HepG2 (cell line): ENCODE measurements around the gene AKAP8L. TPM values are rescaled to one million over a fixed set of nuclear protein-coding genes. Genes with fewer than 3 reads are reported as not detected.

Experiments
- CBX1 ChIP-seq: IDR thresholded peaks from one replicate; pipeline ENCODE4 v1.6.1; 2016; ENCODE audit warnings: antibody characterized with exemption, low read depth
- CHD2 ChIP-seq: IDR thresholded peaks from 2 replicates; pipeline ENCODE4 v1.6.1; 2011; ENCODE audit warnings: low read depth, low read length, improper control_type of control experiment
- GFI1 ChIP-seq: sonication (generic); formaldehyde crosslinking; IDR thresholded peaks from 2 replicates; pipeline ENCODE4 v1.5.0; 2020; ENCODE audit warnings: missing genetic modification reagents, mild to moderate bottlenecking, borderline replicate concordance
- NFE2L1 ChIP-seq: sonication (generic); formaldehyde crosslinking; IDR thresholded peaks from 2 replicates; pipeline ENCODE4 v1.4.0; 2020; ENCODE audit warnings: missing genetic modification reagents, mild to moderate bottlenecking, borderline replicate concordance
- NR3C1 ChIP-seq: sonication (generic); formaldehyde crosslinking; IDR thresholded peaks from 2 replicates; pipeline ENCODE4 v1.4.0; 2020; ENCODE audit warnings: missing genetic modification reagents
- ONECUT2 ChIP-seq: sonication (generic); formaldehyde crosslinking; IDR thresholded peaks from 2 replicates; pipeline ENCODE4 v1.4.0; 2020; ENCODE audit warnings: missing genetic modification reagents
- RBM39 ChIP-seq: fragments of 200-400 bp; formaldehyde crosslinking; IDR thresholded peaks from one replicate; pipeline ENCODE4 v1.6.1; 2018; ENCODE audit warnings: antibody characterized with exemption, mild to moderate bottlenecking, low read depth, low read length; ENCODE audit not compliant: poor library complexity, severe bottlenecking
- ZBTB38 ChIP-seq: sonication (generic); formaldehyde crosslinking; IDR thresholded peaks from 2 replicates; pipeline ENCODE4 v1.5.1; 2020; ENCODE audit warnings: mild to moderate bottlenecking, missing genetic modification reagents
- ZNF282 ChIP-seq: fragments of 450-650 bp; IDR thresholded peaks from 2 replicates; pipeline ENCODE4 v1.6.1; 2018; ENCODE audit not compliant: partially characterized antibody
- ZNF383 ChIP-seq: sonication (generic); formaldehyde crosslinking; IDR thresholded peaks from 2 replicates; pipeline ENCODE4 v1.4.0; 2020; ENCODE audit warnings: missing genetic modification reagents, mild to moderate bottlenecking, borderline replicate concordance
- ZNF7 ChIP-seq: IDR thresholded peaks from 2 replicates; pipeline ENCODE4 v1.6.1; 2016; ENCODE audit warnings: missing biosample characterization, missing genetic modification reagents
- ZNF749 ChIP-seq: sonication (generic); formaldehyde crosslinking; IDR thresholded peaks from 2 replicates; pipeline ENCODE4 v1.8.0; 2022; ENCODE audit warnings: mild to moderate bottlenecking, missing genetic modification reagents, moderate library complexity, borderline replicate concordance
- ZNF781 ChIP-seq: sonication (generic); formaldehyde crosslinking; IDR thresholded peaks from 2 replicates; pipeline ENCODE4 v1.5.1; 2020; ENCODE audit warnings: borderline replicate concordance, mild to moderate bottlenecking, missing genetic modification reagents; ENCODE audit errors: not compliant biosample characterization
- polyA plus RNA-seq, 8 experiments: library from polyadenylated mRNA; depleted of rRNA in 3 of 8; stranded (reverse) in 7 of 8; unstranded in 1 of 8; fragments of >200 nt; fragmentation: Illumina TruSeq in 4 of 8; extraction: Trizol in 4 of 8; gene quantifications; 2 replicates each; pipeline versions ENCODE4 v1.2.1 to v1.2.3, GENCODE V29; 2011 to 2016; ENCODE audit warnings: low read depth in 4 of 8, missing spikeins in 1 of 8, mixed read lengths in 1 of 8; ENCODE audit not compliant: insufficient read depth in 1 of 8
- total RNA-seq, 5 experiments: library from RNA; depleted of rRNA; stranded (reverse); fragments of >200 nt; fragmentation: Illumina TruSeq; extraction: Trizol; gene quantifications; 2 replicates each; pipeline ENCODE4 v1.2.3, GENCODE V29; 2016; ENCODE audit warnings: low read depth in 1 of 5
- TF ChIP-seq, protein P1 (sequence below): sonication (generic); formaldehyde crosslinking; IDR thresholded peaks from 2 replicates; pipeline ENCODE4 v1.4.0; 2020; ENCODE audit warnings: missing genetic modification reagents, mild to moderate bottlenecking, borderline replicate concordance
- TF ChIP-seq, protein P2 (sequence below): IDR thresholded peaks from 2 replicates; pipeline ENCODE4 v1.6.1; 2012; ENCODE audit warnings: low read length, improper control_type of control experiment
- TF ChIP-seq, protein P3 (sequence below): sonication (generic); formaldehyde crosslinking; IDR thresholded peaks from 2 replicates; pipeline ENCODE4 v1.8.1; 2023; ENCODE audit warnings: missing genetic modification reagents, inconsistent platforms, borderline replicate concordance
- TF ChIP-seq, protein P4 (sequence below): sonication (generic); formaldehyde crosslinking; IDR thresholded peaks from 2 replicates; pipeline ENCODE4 v1.8.1; 2022; ENCODE audit warnings: mild to moderate bottlenecking, missing genetic modification reagents
- TF ChIP-seq, protein P5 (sequence below): sonication (generic); formaldehyde crosslinking; IDR thresholded peaks from 2 replicates; pipeline ENCODE4 v1.8.0; 2022; ENCODE audit warnings: missing genetic modification reagents, low read depth, mild to moderate bottlenecking, borderline replicate concordance

AKAP8L gene
- total and polyA plus RNA-seq, 2 of the 13 experiments (the other 11 are each of a cell fraction or from before 2014, with no cell fraction given) = 48.2 to 49.6 TPM

DNA sequence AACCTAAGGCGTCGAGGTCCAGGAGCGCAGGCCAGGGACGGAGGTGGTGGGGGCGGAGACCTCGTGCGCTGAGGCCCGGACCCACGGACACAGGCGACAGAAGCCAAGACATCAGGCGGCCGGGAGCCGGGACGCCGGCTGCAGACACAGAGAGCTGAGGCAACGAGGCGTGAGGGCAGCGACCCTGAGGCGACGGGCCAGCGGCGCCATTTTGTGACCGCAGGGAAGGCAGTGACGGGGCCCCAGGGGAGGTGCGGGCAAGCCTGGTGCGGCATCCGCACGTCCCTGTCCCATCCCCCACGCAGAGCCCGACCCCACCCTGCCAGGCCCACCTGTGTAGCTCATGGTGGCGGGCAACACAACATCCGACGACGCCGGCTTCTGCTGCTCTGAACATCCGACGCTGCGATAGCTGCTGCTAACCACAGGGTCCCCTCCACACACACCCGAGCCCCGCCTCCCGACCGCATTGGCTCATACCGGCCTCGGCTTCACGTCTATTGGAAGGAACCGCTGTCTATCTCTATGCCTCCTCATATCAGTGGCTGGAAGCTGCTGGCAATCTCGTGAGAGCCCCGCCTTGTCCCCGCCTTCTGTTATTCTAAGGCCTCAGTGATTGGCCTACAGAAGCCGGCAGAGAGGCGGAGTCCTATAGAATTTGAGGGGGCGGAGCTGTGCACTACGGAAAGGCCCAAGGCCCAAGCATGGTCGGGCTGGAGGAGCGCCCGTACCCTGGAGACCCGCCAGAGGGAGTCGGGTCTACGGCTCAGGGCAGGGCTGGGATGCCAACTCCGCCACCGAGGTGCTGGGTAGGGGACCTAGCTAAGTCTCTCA, at the start of gene AKAP8L (continued):
- TF ChIP-seq, protein P1, sequence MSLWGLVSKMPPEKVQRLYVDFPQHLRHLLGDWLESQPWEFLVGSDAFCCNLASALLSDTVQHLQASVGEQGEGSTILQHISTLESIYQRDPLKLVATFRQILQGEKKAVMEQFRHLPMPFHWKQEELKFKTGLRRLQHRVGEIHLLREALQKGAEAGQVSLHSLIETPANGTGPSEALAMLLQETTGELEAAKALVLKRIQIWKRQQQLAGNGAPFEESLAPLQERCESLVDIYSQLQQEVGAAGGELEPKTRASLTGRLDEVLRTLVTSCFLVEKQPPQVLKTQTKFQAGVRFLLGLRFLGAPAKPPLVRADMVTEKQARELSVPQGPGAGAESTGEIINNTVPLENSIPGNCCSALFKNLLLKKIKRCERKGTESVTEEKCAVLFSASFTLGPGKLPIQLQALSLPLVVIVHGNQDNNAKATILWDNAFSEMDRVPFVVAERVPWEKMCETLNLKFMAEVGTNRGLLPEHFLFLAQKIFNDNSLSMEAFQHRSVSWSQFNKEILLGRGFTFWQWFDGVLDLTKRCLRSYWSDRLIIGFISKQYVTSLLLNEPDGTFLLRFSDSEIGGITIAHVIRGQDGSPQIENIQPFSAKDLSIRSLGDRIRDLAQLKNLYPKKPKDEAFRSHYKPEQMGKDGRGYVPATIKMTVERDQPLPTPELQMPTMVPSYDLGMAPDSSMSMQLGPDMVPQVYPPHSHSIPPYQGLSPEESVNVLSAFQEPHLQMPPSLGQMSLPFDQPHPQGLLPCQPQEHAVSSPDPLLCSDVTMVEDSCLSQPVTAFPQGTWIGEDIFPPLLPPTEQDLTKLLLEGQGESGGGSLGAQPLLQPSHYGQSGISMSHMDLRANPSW (CRISPR knock-in tag) = peak; percentile 84; the same call in 1 of the 2 replicates
- TF ChIP-seq, protein P2, sequence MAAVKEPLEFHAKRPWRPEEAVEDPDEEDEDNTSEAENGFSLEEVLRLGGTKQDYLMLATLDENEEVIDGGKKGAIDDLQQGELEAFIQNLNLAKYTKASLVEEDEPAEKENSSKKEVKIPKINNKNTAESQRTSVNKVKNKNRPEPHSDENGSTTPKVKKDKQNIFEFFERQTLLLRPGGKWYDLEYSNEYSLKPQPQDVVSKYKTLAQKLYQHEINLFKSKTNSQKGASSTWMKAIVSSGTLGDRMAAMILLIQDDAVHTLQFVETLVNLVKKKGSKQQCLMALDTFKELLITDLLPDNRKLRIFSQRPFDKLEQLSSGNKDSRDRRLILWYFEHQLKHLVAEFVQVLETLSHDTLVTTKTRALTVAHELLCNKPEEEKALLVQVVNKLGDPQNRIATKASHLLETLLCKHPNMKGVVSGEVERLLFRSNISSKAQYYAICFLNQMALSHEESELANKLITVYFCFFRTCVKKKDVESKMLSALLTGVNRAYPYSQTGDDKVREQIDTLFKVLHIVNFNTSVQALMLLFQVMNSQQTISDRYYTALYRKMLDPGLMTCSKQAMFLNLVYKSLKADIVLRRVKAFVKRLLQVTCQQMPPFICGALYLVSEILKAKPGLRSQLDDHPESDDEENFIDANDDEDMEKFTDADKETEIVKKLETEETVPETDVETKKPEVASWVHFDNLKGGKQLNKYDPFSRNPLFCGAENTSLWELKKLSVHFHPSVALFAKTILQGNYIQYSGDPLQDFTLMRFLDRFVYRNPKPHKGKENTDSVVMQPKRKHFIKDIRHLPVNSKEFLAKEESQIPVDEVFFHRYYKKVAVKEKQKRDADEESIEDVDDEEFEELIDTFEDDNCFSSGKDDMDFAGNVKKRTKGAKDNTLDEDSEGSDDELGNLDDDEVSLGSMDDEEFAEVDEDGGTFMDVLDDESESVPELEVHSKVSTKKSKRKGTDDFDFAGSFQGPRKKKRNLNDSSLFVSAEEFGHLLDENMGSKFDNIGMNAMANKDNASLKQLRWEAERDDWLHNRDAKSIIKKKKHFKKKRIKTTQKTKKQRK = peak; percentile 93
- TF ChIP-seq ZNF749 (CRISPR knock-in tag) (0 out of 2 replicates have a peak, but pooled peaks have one; percentile 43), ZBTB38 (no peak), GFI1 (no peak), ZNF781 (CRISPR knock-in tag) (no peak), CBX1 (no peak), ZNF383 (no peak), ZNF7 (no peak), RBM39 (peak; percentile 80), ONECUT2 (CRISPR knock-in tag) (peak; percentile 22; the same call in 1 of the 2 replicates), NFE2L1 (CRISPR knock-in tag) (peak; percentile 20; the same call in 1 of the 2 replicates), NR3C1 (CRISPR knock-in tag) (no peak), CHD2 (peak; percentile 74), ZNF282 (no peak)
- TF ChIP-seq, protein P3, sequence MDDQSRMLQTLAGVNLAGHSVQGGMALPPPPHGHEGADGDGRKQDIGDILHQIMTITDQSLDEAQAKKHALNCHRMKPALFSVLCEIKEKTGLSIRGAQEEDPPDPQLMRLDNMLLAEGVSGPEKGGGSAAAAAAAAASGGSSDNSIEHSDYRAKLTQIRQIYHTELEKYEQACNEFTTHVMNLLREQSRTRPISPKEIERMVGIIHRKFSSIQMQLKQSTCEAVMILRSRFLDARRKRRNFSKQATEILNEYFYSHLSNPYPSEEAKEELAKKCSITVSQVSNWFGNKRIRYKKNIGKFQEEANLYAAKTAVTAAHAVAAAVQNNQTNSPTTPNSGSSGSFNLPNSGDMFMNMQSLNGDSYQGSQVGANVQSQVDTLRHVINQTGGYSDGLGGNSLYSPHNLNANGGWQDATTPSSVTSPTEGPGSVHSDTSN (CRISPR knock-in tag) = peak; percentile 97
- TF ChIP-seq, protein P4, sequence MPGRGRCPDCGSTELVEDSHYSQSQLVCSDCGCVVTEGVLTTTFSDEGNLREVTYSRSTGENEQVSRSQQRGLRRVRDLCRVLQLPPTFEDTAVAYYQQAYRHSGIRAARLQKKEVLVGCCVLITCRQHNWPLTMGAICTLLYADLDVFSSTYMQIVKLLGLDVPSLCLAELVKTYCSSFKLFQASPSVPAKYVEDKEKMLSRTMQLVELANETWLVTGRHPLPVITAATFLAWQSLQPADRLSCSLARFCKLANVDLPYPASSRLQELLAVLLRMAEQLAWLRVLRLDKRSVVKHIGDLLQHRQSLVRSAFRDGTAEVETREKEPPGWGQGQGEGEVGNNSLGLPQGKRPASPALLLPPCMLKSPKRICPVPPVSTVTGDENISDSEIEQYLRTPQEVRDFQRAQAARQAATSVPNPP (CRISPR knock-in tag) = no peak
- TF ChIP-seq, protein P5, sequence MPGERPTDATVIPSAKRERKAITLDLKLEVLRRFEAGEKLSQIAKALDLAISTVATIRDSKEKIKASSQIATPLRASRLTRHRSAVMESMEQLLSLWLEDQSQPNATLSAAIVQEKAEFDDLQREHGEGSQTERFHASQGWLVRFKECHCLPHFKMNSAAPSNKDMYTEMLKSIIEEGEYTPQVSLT (CRISPR knock-in tag) = no peak
